ENCODE results near the gene SH2D1B.

DNA sequence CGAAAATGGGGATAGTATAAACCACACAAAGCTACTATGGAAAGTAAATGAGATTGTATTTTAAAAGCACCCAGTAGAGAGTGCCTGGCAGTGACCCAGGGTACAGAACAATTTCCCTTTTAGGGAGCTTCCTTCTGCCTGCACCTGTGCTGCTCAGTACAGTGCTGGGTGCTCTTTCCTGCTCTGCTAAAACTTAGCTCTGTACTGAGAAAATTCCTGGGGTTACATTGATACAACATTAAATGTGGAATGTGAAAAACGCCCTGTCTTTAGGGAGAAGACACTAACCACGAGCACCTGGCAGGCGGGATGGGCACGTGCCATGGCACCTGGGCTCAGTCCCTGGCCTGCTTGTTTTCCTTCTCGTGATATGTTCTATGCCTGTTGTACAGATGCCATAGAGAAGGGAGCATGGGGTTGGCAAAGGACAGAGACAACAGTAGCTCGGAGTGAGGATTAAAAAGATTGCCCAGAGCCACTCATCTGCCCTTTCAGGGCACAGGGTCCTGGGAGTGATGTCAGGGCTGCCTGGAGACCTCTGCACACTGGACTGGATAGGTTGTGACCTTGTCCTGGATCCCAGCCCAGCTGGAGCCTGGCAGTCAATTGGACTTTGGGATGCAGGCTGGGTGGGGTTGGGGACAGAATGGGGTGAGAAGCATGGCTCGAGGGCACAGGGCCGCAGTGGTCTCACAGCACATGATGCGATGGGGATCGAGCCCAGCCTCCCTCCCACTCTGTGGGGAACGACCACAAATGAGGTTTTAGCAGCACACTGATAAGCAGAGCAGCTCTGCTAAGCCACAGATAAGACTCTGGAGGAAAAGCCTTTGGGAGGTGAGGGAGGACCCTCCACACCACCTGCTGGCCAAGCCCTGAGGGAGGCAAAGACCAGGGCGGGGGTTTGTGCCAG lies 39.5 kb downstream of the SH2D1B start:
- TF ChIP-seq POLR2AphosphoS5 (IDR thresholded peaks at IDR 0.05; ENCODE audit: insufficient read depth, low read depth, low read length) (no peak), EZH2 (IDR thresholded peaks at IDR 0.05; ENCODE audit: borderline replicate concordance, low read depth, low read length, severe bottlenecking) (no peak), POLR2A (IDR thresholded peaks at IDR 0.05; ENCODE audit: low read depth, low read length) (no peak), JUN (IDR thresholded peaks at IDR 0.05; ENCODE audit: borderline replicate concordance, insufficient read depth, insufficient read length, low read depth) (no peak), FOS (IDR thresholded peaks at IDR 0.05; ENCODE audit: borderline replicate concordance, insufficient read depth, low read length) (no peak), GATA2 (IDR thresholded peaks at IDR 0.05; ENCODE audit: insufficient read depth, insufficient read length, low read depth, low read length) (no peak)
- TF ChIP-seq, protein P1, sequence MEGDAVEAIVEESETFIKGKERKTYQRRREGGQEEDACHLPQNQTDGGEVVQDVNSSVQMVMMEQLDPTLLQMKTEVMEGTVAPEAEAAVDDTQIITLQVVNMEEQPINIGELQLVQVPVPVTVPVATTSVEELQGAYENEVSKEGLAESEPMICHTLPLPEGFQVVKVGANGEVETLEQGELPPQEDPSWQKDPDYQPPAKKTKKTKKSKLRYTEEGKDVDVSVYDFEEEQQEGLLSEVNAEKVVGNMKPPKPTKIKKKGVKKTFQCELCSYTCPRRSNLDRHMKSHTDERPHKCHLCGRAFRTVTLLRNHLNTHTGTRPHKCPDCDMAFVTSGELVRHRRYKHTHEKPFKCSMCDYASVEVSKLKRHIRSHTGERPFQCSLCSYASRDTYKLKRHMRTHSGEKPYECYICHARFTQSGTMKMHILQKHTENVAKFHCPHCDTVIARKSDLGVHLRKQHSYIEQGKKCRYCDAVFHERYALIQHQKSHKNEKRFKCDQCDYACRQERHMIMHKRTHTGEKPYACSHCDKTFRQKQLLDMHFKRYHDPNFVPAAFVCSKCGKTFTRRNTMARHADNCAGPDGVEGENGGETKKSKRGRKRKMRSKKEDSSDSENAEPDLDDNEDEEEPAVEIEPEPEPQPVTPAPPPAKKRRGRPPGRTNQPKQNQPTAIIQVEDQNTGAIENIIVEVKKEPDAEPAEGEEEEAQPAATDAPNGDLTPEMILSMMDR (IDR thresholded peaks at IDR 0.05; ENCODE audit: extremely low read depth in 1 of 2, insufficient read depth in 1 of 2, low read depth in 1 of 2, low read length in 2 of 2): no peak
- TF ChIP-seq, protein P2, sequence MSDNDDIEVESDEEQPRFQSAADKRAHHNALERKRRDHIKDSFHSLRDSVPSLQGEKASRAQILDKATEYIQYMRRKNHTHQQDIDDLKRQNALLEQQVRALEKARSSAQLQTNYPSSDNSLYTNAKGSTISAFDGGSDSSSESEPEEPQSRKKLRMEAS (IDR thresholded peaks at IDR 0.05; ENCODE audit: insufficient read depth, insufficient read length): no peak
